GM18505 (cell line): ENCODE results near the gene OLFML2A.
"Not testable (repeated sequence)": the region's sequence is repeated elsewhere in the genome, so short reads cannot be mapped to it uniquely, and the experiment has no call there.

Source experiments
- ATAC-seq: cut with Tn5 transposase; IDR thresholded peaks from one replicate; pipeline ENCODE4 v1.9.1; 2021; ENCODE audit not compliant: unreplicated experiment
- POLR2A ChIP-seq: IDR thresholded peaks from 4 replicates; pipeline ENCODE4 v1.6.1; 2011; ENCODE audit warnings: borderline replicate concordance; ENCODE audit not compliant: insufficient read depth, insufficient read length; ENCODE audit errors: extremely low read depth

OLFML2A gene

DNA sequence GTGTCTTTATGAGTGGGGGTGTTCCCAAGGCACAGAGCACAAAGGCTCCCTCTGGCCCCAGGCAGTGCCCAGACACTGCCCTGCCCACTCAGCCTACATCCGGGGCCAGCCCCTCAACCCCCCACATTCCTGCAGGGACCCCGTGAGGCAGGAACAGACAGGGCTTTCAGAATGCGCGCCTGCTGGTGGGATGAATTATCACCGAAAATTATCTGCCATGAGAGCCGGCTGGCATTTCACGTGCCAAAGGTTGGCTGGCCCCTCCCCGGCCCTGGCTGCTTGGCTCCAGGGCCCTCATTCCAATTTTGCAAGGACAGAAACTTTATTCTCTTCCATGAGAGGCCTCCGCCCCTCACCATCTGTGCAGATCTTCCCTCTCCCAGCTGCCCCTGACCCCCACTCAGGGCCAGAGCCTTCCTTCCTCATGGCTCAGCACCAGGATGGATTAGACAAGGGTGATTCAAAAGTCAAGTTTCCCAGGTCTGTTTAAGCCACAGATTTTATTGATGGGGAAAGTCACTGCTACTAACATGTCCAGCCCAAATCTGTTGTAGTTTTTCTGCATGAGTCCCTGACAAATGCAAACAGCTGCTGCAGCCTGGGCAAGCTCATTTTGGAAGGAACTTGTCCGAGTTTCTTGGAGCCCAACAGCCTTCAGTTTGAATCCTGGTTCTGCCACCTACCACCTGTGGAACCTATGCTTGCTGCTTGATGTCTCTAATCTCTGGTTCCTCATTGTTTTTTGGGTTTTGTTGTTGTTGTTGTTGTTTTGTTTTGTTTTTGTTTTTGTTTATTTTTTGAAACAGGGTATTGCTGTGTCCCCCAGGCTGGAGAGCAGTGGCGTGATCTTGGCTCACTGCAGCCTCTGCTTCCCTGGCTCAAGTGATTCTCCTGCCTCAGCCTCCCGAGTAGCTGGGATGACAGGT, 44.0 kb downstream of the OLFML2A start:
- ATAC-seq = no peak
- TF ChIP-seq POLR2A = no peak

DNA sequence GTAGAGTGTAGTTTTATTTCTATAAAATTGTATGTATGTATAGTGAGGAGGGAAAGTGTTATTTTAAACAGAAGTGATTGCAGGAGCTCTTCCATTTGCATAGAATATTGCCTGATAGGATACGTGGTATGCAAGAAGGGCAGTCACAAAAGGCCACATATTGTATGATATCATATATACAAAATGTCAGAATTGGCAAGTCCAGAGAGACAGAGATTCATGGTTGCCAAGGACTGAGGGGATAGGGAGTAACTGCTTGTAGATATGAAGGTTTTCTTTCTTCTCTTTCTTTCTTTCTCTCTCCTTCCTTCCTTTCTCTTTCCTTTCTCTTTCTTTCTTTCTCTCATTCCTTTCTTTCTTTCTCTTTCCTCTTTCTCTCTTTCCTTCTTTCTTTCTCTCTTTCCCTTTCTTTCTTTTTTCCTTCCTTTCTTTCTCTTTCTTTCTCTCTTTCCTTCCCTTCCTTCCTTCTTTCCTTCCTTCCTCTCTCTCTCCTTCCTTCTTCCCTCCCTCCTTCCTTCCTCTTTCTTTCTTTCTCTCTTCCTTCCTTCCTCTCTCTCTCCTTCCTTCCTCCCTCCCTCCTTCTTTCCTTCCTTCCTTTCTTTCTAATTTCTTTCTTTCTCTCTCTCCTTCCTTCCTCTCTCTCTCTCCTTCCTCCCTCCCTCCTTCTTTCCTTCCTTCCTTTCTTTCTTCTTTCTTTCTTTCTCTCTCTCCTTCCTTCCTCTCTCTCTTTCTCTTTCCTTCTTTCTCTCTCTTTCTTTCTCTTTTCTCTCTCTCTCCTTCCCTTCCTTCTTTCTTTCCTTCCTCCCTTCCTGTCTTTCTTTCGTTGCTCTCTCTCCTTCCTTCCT, 51.8 kb downstream of the OLFML2A start:
- no peak for ATAC-seq
- no peak for TF ChIP-seq POLR2A

DNA sequence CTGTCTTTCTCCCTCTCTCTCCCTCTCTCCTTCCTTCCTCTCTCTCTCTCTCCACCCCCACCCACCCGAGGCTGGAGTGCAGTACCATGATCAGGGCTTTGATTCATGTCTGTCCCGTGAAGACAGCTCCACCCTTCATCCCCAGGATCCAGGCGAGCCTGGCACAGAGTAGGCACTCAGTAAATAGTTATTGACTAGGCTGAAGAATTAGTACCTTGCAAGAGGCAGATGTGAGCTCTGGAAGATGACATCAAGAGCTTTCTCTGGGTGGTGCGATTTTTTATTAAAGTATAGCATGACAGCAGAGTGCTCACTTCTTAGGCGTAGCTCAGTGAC, 52.4 kb downstream of the OLFML2A start:
- TF ChIP-seq POLR2A = no peak
- ATAC-seq = no peak

DNA sequence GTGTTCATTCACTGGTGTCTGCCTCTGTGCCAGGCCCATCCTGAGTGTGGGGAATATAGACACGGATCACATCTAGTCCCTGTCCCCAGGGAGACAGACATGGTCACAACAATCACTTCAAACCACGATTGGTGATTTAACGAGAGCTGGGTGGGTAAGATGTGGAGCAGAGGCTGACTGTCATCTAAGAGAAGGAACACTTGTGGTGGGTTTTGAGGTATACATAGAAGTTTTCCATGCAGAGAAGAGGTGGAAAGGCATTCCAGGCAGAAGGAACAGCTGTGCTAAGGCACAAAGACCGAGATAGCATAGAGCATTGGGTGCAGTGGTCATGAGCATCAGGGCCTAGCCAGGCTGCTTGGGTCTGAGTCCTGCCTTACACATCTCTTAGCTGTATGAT, 53.7 kb downstream of the OLFML2A start:
- no peak for TF ChIP-seq POLR2A

DNA sequence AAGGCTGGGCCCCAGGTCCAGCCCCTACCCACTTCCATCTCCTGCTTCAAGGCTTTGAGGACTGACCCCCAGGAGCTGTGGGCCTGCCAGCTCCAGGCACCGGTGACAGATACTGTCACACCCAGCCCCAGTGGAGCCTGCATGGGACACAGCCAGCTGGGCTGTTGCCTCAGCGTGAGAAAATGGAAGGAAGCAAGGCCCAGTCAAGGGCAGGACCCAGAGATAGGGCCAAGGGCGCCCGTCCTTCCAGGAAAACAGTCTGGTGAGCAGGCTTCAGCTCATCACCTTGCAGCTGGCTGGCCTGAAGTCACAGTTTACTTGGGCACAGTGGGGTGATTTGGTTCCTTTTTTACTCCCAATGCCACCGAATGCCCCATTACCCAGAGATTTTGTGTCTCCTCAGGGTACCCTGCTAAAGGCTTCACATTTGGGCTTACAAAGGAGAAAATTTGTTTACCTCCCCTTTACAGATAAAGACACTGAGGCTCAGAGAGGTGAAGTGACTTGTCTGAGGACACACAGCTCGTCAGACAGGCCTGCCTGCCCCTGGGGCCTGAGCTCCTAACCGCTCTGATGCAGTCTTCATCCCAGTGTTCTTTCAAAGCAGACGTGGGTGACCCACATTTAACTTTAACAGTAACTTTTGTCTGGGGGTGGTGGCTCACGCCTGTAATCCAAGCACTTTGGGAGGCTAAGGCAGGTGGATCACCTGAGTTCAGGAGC, 54.9 kb downstream of the OLFML2A start:
- ATAC-seq = no peak
- TF ChIP-seq POLR2A = no peak

More for the DNA sequence above, 53.7 kb downstream of the OLFML2A start:
- no peak for ATAC-seq

DNA sequence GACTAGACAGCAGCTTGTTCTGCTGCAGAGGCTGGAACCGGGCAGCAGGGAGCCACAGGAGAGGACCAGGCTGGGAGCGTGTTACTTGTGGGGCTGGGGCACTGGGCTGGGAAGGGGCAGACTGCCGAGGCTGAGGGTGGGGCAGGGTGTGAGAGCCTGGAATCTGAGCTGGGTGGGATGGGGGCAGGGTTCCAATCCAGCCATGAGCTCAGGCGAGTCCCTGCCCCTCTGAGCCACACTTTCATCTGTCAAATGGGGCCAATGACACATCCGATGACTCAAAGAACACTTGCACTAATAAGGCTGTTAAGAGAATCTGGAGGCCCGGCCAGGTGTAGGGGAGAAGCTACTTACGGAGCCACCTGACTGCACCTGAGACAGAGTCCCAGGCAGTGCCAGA, 57.7 kb downstream of the OLFML2A start:
- no peak for TF ChIP-seq POLR2A
- no peak for ATAC-seq

DNA sequence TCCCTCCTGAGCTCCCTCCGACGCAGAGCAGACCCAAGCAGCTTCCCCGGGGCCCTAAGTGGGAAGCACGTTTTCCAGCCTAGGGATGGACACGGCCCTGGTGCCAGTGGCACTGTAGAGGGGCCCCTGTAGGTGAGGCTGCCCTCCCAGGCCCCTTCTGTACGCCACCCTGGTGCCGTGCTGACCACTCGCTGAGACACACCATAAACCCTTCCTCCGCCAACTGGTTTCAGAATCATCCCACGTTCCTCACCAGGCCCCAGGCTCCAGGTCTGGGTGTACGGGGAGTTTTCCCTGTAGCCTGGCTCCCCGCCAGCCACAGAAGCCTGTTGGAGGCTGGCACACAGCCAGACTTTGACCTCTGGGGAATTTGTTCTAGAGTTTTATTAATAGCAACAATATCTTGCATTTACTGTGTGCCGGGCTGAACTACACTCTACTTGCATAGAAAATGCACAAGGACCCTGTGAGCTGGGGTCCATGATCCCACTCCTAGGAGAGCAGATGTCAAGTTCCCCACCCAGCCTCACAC, 58.2 kb downstream of the OLFML2A start:
- no peak for ATAC-seq
- no peak for TF ChIP-seq POLR2A

DNA sequence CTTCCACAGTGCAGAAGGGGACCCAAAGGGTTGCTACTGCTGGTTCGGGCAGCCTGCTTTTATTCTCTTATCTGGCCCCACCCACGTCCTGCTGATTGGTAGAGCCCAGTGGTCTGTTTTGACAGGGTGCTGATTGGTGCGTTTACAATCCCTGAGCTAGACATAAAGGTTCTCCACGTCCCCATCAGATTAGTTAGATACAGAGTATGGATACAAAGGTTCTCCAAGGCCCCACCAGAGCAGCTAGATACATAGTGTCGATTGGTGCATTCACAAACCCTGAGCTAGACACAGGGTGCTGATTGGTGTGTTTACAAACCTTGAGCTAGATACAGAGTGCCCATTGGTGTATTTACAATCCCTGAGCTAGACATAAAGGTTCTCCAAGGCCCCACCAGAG, 61.2 kb downstream of the OLFML2A start:
- not testable (repeated sequence) for ATAC-seq

DNA sequence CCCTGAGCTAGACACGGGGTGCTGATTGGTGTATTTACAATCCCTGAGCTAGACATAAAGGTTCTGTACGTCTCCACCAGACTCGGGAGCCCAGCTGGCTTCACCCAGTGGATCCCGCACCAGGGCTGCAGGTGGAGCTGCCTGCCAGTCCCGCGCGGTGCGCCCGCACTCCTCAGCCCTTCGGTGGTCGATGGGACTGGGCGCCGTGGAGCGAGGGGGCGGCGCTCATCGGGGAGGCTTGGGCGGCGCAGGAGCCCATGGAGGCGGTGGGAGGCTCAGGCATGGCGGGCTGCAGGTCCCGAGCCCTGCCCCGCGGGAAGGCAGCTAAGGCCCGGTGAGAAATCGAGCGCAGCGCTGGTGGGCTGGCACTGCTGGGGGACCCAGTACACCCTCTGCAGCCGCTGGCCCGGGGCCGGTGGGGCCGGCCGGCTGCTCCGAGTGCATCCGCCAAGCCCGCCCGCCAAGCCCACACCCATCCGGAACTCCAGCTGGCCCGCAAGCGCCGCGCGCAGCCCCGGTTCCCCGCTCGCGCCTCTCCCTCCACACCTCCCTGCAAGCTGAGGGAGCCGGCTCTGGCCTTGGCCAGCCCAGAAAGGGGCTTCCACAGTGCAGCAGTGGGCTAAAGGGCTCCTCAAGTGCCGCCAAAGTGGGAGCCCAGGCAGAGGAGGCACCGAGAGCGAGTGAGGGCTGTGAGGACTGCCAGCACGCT, 61.8 kb downstream of the OLFML2A start:
- ATAC-seq = not testable (repeated sequence)

DNA sequence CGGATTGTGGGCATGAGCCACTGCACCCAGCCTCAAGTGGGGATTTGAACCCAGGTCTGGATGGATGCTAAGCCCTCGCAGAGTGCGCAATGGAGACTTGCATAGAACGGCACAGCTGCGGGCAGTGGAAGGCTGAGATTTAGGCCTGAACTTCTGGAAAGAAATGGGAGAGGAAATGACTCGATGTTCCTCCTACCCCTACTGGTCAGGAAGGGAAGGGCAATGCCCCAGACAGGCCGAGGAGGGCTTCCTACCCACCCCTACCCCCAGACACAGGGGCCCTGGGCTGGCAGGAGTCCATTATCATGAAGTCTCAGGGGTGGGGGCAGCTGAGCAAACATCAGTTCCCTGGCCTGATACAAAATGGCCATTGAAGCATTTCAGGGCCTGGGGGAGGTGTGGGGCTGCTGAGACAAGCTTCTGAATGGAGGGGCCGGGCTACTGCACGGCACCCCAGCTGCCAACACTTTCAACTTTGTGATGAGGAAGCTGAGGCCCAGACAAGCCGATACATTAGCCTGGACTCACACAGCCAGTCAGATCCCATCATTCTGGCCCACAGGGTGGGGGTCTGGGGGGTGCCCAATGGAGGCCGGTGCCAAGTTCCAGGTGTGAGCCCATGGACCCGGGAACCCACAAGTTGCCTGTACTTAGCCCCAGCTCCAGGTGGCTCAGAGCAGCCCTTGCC, 62.8 kb downstream of the OLFML2A start:
- no peak for ATAC-seq
- no peak for TF ChIP-seq POLR2A

DNA sequence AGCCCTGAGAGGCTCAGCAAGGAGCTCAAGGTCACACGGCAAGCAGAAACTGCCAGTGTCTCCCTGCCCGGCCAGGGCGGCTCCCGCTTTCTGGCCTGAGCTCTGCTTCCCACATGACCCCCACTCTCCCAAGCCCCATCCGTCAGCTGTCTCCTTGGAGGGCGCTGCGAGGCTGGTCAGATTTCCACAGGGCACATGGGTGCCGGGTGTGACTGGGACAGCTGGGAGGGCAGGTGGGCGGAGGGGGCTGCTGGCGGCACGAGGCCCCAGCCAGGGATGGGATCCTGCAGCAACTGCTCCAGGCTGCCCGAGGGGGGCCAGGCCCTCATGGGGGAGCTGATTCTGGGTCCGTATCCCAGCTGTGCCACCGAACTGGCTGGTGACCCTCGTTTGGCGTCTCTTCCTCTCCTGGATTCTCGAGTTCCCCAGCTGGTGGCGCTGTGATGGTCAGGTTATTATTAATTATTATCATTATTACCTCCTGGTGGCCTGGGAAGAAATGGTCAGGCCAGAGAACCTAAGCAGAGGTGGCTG, 63.4 kb downstream of the OLFML2A start:
- ATAC-seq = no peak
- TF ChIP-seq POLR2A = no peak
